T-helper 2 cell treated with Interferon-gamma antibody and Interleukin-4, amounts not matched to agents 100 ng/mL and 5 ng/mL, for 36 hours (primary cell): ENCODE measurements around the gene CRELD1. TPM values are rescaled to one million over a fixed set of nuclear protein-coding genes. Genes with fewer than 3 reads are reported as not detected.

Source experiments
- intact Hi-C: fragments of 100-400 bp; cut with micrococcal nuclease; formaldehyde crosslinking; loops from one replicate; pipeline ENCODE4 v1.15.1; 2023
- total RNA-seq: library from RNA; stranded (reverse); gene quantifications from 2 replicates; pipeline ENCODE4 v1.2.3, GENCODE V29; 2022

CRELD1 gene
- total RNA-seq, 1 donor from 2014 or later = 20.2 TPM

DNA sequence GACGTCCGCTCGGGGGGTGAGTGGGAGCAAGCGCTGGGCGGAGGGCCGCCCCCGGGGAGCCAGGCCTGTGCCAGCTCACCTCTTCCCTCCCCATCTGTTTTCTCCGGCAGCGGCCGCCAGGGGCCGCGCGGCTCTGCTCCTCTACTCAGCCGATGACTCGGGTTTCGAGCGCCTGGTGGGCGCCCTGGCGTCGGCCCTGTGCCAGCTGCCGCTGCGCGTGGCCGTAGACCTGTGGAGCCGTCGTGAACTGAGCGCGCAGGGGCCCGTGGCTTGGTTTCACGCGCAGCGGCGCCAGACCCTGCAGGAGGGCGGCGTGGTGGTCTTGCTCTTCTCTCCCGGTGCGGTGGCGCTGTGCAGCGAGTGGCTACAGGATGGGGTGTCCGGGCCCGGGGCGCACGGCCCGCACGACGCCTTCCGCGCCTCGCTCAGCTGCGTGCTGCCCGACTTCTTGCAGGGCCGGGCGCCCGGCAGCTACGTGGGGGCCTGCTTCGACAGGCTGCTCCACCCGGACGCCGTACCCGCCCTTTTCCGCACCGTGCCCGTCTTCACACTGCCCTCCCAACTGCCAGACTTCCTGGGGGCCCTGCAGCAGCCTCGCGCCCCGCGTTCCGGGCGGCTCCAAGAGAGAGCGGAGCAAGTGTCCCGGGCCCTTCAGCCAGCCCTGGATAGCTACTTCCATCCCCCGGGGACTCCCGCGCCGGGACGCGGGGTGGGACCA lies 632 bp upstream of the CRELD1 start:
- intact Hi-C loops = loop anchor here (1.0 to 10.0 kb wide), 14 partner anchors 13 to 536 kb away; partner anchors contain the start of genes ARPC4, BRK1, BRPF1 and JAGN1

DNA sequence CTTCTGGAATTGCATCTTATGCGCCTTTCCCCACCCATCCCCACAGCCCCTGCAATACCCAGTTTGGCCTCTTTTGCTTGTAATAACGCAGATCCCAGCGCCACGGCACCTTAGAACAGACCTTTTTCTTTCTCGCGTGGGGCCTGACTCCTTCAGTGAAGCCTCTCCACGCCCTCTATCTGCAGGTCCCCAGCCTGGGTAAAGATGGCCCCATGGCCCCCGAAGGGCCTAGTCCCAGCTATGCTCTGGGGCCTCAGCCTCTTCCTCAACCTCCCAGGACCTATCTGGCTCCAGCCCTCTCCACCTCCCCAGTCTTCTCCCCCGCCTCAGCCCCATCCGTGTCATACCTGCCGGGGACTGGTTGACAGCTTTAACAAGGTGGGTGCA lies 594 bp downstream of the CRELD1 start:
- intact Hi-C loops = loop anchor here (5.0 to 10.0 kb wide), 6 partner anchors 78 to 432 kb away; partner anchors contain the start of genes BRK1, MTMR14 and TATDN2

DNA sequence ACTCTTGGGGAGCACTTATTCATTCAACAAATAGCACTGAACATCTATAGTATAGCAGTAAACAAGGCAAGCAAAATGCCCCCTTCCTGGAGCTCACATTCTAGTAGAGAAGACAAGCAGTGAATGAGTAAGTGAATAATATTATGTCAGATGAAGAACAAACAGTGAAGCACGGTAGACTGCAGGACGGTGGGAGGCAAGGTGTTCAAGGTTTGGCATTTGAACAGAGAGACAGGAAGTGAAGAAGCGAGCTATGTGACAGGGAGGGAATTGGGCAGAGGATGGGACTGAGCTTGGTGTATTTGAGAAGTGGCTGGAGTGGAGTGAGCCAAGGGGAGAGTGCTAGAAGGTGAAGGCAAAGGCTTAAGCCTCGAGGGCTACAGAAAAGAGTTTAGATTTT lies 1.4 kb downstream of the CRELD1 start:
- intact Hi-C loops = loop anchor here (5.0 to 10.0 kb wide), 6 partner anchors 77 to 433 kb away; partner anchors contain the start of genes BRK1, MTMR14 and TATDN2

DNA sequence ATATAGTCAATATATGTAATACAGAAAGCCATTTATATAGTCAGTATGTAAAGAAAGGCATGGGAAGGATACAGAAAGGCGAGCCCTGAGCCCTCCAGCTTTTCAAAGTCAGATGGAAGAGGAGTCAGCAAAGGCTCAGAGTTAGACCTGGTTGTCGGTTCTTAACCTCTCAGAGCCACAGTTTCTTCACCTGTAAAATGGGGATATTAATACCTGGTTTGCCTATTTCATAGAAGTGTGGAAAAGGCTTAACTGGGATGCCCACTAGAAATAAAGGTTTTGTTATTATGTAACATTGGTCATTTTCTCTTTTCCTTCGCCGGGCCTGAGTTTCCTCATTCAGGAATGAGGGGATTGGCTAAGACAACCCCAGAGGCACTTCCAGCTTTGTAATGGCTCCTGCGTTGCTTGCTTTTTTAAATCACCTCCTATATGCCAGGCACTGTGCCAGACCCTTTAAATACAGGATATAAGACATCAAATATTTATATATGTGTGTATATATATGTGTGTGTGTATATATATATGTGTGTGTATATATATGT lies 2.4 kb downstream of the CRELD1 start:
- intact Hi-C loops = loop anchor here (10.0 kb wide), 1 partner anchor 291 kb away; the partner anchor contains the start of gene MTMR14

DNA sequence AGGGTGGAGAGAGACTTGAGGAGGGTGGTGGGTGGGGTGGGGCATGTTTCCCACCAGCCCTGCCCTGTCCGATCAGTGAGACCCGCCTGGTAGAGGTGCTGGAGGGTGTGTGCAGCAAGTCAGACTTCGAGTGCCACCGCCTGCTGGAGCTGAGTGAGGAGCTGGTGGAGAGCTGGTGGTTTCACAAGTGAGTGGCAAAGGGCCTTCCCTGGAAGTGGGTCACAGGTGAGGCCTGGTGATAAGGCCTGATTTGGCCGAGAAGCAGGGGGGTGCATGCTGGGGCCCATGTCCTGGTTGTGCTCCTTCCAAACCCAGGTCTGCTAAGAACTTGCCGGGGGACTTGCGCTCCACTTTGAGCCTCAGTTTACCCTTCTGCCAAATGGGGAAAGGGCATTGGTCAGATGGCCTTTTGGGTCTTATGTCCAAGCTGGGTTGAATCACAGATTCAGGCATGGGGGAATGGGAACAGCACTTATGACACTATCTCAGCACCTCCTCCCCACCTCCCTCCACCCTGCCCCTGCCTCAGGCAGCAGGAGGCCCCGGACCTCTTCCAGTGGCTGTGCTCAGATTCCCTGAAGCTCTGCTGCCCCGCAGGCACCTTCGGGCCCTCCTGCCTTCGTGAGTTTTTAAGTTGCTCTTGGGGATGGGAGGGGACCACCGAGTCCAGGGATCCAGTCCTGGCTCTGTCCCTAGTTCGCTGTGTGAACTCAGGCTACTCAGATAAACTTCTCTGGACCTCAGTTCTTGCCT lies 4.0 kb downstream of the CRELD1 start:
- intact Hi-C loops = loop anchor here (10.0 kb wide), 1 partner anchor 293 kb away; the partner anchor contains the start of gene MTMR14

DNA sequence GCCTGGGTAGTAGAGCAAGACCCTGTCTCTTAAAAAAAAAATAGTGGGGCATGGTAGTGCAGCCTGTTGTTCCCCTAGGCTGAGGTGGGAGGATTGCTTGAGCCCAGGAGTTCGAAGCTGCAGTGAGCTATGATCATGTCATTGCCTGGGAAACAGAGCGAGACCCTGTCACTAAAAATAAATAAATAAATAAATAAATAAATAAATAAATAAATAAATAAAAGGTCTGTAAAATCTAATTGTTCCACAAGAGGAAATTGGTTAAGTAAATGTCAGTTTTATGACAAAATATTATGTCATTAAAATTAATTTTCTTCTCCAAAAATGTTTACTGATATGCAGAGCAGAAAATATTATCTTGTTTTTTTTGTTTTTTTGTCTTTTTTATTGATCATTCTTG lies 5.3 kb downstream of the CRELD1 start:
- intact Hi-C loops = loop anchor here (10.0 kb wide), 1 partner anchor 294 kb away; the partner anchor contains the start of gene MTMR14

DNA sequence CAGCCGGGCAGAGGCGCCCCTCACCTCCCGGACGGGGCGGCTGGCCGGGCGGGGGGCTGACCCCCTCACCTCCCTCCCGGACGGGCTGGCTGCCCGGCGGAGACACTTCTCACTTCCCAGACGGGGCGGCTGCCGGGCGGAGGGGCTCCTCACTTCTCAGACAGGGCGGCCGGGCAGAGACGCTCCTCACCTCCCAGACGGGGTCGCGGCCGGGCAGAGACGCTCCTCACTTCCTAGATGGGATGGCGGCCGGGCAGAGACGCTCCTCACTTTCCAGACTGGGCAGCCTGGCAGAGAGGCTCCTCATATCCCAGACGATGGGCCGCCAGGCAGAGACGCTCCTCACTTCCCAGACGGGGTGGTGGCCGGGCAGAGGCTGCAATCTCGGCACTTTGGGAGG lies 6.3 kb downstream of the CRELD1 start:
- intact Hi-C loops = loop anchor here (10.0 kb wide), 1 partner anchor 295 kb away; the partner anchor contains the start of gene MTMR14

DNA sequence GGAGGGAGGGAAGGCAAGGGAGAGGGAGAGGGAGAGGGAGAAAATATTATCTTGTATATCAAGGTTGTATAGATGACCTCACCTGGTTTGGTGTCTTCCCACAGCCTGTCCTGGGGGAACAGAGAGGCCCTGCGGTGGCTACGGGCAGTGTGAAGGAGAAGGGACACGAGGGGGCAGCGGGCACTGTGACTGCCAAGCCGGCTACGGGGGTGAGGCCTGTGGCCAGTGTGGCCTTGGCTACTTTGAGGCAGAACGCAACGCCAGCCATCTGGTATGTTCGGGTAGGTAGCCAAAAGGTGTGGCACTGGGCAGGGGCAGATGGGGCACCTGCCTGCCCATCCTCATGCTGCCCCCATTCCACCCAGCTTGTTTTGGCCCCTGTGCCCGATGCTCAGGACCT lies 7.1 kb downstream of the CRELD1 start:
- intact Hi-C loops = no loop called here

DNA sequence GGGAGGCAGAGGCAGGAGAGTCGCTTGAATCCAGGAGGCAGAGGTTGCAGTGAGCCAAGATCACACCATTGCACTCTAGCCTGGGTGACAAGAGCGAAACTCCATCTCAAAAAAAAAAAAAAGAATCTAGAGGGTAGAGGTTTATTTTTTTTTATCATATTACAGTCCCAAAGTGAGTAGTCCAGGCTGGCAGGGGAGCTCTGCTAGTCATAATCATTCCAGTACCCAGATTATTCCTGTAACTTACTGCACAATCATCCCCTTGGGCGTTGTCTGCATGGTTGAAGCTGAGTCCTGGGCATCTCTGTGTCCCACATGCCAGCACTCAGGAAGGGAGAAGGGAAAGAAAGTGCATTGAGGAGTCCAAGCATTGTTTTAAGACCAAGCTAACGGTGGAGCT lies 8.5 kb downstream of the CRELD1 start:
- intact Hi-C loops = no loop called here

DNA sequence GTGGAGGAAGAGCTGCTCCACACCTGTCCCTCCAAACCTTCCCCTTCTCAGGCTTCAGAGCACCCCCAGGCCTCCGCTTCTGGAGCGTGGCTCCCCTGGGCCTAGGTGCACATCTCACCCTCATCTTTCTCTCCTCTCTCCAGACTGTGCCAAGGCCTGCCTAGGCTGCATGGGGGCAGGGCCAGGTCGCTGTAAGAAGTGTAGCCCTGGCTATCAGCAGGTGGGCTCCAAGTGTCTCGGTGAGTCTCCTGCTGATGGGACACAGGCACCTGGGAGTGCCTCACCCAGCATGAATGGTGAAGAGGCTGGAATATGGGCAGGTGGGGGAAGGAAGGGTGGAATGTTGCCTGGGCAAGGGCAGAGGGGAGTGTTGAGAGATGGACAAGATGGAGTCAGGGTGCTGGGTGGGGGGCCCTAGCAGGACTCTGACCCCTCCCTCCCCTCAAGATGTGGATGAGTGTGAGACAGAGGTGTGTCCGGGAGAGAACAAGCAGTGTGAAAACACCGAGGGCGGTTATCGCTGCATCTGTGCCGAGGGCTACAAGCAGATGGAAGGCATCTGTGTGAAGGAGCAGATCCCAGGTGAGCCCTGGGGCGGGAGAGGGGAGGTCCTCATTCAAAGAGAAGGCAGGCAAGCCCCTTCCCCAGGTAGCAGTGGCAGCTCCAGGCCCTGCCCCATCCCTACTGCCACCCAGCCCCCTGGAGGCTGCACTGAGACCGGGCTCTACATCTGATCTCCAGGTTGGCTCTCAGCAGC lies 9.5 kb downstream of the CRELD1 start:
- intact Hi-C loops = no loop called here

DNA sequence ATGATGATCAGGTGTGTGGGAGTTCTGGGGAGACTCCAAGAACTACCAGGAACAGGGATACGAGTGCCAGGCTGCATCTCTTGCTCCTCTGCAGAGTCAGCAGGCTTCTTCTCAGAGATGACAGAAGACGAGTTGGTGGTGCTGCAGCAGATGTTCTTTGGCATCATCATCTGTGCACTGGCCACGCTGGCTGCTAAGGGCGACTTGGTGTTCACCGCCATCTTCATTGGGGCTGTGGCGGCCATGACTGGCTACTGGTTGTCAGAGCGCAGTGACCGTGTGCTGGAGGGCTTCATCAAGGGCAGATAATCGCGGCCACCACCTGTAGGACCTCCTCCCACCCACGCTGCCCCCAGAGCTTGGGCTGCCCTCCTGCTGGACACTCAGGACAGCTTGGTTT lies 10.6 kb downstream of the CRELD1 start:
- intact Hi-C loops = no loop called here

DNA sequence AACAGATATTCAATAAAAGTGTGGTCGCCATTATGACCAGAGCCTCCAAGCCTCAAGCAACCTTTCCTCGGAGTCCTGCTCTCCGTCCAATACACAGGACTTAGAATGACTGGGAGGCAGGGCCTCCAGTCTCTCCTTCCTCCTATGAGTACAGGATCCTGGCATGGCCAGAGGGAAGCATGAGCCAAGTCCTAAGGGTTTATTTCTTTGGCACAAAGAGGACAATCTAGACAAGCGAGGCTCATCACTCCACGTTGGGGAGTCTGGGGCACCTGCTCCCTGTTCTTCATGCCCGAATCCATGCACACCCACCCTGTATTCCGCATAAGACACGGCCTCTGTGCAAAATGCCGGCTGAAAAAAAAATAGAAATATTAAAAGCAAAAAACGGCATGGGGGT lies 11.7 kb downstream of the CRELD1 start:
- intact Hi-C loops = no loop called here

DNA sequence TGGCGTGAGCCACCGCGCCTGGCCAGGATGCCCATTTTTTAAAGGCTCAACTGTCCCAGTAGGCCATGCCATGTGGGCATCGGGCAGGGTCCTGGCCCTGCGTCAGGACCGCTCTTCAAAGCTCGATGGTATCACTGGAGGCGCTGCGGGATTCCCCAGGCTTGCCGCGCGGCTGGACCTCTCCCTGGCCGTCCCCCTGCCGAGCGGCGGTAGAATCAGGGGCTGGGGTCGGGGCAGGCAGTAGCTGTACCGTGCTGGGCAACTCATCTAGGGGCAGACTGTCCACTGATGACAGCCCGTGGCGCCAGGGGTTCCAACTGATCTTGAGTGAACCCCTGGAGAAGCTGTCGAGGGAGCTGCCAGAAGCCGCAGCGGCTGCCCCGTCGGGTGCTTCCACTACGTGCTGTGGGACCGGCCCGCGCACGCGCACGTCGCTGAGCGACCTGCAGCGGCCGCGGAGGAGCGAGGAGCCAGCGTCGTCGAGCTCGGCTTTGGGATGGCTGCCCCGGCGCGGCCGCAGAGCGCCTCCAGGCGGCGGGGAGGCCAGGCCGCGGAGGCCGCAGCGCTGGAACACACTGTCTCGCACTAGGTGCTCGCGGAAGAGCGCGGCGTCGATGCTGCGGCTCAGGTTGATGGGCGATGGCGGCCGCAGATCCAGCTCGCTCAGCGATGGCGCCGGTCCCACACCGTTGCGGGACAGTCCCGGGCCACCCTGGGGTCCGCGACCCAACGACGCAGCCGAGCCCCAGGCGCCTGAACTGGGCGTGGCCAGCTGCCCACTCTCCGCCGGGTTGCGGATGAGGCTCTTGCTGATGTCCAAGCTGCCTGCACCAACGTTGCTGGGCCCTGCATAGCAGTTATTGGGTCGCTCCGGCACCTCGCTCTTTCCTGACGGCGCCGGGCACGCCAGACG lies 12.7 kb downstream of the CRELD1 start:
- intact Hi-C loops = loop anchor here (1.0 kb wide), 3 partner anchors 13 to 154 kb away; partner anchors contain the start of genes CRELD1, JAGN1 and TADA3

DNA sequence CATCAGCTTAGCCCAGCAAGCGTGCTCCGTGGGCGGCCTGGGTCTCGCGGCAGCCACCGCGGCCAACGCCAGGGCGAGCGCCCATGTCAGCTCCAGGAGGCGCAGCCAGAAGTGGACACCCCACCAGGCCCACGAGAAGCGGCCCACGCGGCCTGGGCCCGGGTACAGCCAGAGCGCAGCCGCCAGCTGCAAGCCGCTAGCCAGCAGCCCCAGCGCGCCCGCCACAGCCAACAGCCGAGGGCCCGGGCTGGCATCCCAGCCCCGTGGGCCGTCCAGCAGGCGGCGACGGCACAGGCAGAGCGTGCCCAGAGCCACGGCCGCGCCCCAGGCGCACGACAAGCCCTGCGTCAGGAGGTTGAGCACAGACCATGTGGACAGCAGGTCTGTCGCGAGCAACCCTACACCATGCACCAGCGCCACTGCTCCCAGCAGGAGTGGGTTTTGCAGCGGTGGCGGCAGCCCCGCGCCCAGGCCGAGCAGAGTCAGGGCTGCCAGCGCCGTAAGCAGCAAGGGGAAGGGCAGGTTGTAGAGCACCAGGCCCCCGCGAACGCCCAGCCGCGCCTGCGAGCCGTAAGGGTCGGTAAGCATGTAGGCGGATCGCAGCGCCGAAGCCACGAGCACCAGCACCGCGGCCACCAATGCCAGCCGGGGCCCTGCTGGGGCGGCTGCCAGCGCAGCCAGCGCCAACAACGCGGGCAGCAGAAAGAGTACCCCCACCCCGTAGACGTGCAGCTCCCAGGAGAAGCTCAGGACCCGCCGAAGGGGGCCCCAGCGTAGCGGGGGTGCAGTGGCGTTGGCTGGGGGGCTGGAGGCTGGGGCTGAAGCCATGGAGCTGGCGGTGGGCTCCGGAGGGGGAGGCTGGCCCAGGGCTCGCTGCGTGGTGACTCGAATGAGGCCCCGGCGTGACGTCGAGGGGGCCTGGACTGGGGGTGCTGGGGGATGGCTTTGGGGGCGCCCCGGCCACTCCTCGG lies 13.7 kb downstream of the CRELD1 start:
- intact Hi-C loops = no loop called here

DNA sequence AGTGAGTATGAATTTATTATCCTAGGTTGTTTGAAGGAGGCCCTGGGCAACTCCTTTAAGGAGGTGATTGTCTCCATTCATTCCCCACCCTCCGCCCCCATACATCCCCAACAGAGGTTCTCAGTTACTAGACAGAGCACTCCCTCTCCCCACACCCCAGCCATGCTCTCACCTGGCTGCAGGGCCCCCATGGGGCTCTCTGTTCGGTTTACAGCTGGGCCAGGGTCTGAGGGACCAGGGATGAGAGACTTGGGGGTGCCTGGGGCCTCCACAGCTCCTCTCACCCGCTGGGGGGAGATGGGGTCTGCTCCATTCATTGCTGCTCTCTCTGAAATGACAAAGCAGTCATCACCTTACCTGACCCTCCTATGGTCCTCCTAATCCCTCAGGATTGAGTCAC lies 15.0 kb downstream of the CRELD1 start:
- intact Hi-C loops = no loop called here

DNA sequence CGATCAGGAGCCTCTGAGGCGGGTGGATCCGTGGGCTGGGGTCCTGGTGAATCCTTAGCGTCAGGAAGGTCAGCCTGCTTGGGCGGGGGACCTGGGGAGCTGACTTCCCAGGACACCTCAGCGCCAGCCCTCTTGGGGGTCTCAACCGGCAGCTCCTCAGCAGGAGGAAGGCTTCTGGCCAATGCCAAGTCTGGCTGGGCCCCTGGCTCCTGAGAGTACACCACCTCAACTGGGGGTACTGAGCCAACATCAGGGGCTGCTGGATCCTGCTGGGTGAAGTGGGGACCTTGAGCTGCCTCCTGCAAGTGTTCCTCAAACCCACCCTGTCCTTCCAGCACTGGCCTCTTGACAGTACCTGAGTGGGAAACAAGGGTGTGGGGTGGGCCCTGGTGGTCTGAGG lies 15.5 kb downstream of the CRELD1 start:
- intact Hi-C loops = no loop called here

DNA sequence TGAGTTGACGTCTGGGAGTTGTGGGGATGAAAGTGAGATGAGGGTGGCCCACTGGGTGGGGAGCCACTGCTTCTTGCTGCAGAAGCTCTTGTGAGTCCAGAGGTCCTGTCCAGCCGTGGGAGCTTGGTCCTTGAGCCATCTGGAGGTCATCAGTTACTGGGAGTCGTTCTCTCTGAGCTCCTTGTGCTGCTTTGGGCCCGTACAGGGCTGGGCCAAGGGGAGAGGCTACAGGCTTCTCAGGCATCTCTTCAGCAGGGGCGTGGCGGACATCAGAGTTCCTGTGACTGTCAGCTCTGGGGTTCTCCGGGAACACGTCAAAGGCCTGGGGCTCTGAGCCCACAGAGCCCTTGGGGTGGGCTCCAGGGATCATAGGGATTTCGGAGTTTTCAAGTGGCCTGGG lies 16.0 kb downstream of the CRELD1 start:
- intact Hi-C loops = no loop called here

DNA sequence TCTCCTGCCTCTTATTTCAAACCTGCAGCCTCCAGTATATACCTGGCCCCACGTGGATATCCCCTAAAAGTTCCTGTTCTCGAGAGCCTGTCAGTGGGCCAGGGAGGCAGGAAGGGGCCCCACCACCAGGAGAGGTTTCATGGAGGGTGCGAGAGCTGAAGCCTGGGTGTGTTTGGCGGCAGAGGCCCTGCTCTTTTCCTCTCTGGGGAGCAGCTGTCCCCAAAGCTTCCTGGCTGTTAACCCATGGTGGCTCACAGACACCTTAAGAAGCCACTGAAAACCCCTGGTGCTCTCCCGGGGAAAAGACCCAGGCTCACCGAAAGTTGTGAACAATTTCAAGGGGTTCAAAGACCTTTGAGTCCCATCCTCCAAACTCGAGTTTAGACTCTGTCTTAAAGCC lies 17.5 kb downstream of the CRELD1 start:
- intact Hi-C loops = no loop called here

DNA sequence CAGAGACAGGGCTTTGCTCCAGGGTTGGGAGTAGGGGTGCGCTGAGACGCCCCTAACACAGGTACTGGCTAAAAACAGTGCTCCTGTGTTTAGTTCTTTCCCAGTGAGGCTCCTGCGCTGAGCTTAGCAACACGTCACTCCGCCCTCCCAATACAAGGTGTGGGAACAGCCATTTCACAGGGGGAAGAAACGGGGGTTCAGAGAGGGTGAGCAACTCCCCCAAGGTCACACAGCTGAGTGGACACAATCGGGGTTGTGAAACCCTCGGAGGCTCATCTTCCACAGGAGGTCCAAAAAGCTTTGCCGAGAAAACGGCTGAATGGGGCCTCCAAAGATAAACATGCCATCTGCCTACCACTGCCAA lies 17.9 kb downstream of the CRELD1 start:
- intact Hi-C loops = no loop called here
